H1 (cell line): ENCODE data around the gene CUBN. TPM values are rescaled to one million over a fixed set of nuclear protein-coding genes. Genes with fewer than 3 reads are reported as not detected.

Source experiments
- CTCF ChIA-PET: fragments of 300-600 bp; sonication (Branson Sonifier 250); formaldehyde crosslinking; loops from one replicate; lab custom pipeline; 2021; ENCODE audit not compliant: partially characterized antibody; lab: Charles Lee
- POLR2A ChIA-PET: fragments of 300-600 bp; sonication (Branson Sonifier 250); formaldehyde crosslinking; loops from one replicate; lab custom pipeline; 2021; ENCODE audit warnings: inconsistent platforms; ENCODE audit not compliant: partially characterized antibody; lab: Charles Lee
- DNase-seq, 2 experiments: peaks; one replicate each; pipeline versions ENCODE4 v3.0.0 to v3.0.0-alpha.2; 2010 to 2022; ENCODE audit warnings: low spot score in 2 of 2, low read depth in 1 of 2, mixed read lengths in 1 of 2
- FAIRE-seq: peaks from 2 replicates; lab custom pipeline; 2011; peaks lifted over from hg19 to GRCh38; lab: Jason Lieb, UNC
- H2AFZ ChIP-seq: 2 replicates; pipeline ENCODE4 v1.8.1; 2012; ENCODE audit warnings: low read length, inconsistent platforms
- H2AK5ac ChIP-seq: 2 replicates; pipeline ENCODE4 v1.6.1; 2013; ENCODE audit warnings: low read depth, low read length
- H2BK120ac ChIP-seq: replicated peaks from 2 replicates; pipeline ENCODE3; 2013; ENCODE audit warnings: low read depth, low read length, inconsistent platforms
- H2BK12ac ChIP-seq: 2 replicates; pipeline ENCODE4 v1.6.1; 2013; ENCODE audit warnings: low read depth, low read length
- H2BK15ac ChIP-seq: 2 replicates; pipeline ENCODE4 v1.6.1; 2013; ENCODE audit warnings: low read length
- H2BK20ac ChIP-seq: 2 replicates; pipeline ENCODE4 v1.6.1; 2013; ENCODE audit warnings: low read length
- H2BK5ac ChIP-seq: 2 replicates; pipeline ENCODE4 v1.6.1; 2013; ENCODE audit warnings: low read depth, low read length
- H3K14ac ChIP-seq: 2 replicates; pipeline ENCODE4 v1.6.1; 2013; ENCODE audit warnings: inconsistent platforms; ENCODE audit not compliant: insufficient read length
- H3K18ac ChIP-seq: 2 replicates; pipeline ENCODE4 v1.6.1; 2013; ENCODE audit warnings: low read length; ENCODE audit errors: extremely low read depth
- H3K23ac ChIP-seq: 2 replicates; pipeline ENCODE4 v1.6.1; 2013; ENCODE audit warnings: inconsistent platforms; ENCODE audit not compliant: insufficient read length
- H3K23me2 ChIP-seq: 2 replicates; pipeline ENCODE4 v1.6.1; 2013; ENCODE audit warnings: low read depth, low read length
- H3K27ac ChIP-seq: 2 replicates; pipeline ENCODE4 v1.6.1; 2011; ENCODE audit warnings: low read depth, low read length, inconsistent platforms
- H3K27me3 ChIP-seq, 4 experiments: replicated peaks in 1 of 4; 1 replicate in 1 of 4; 2 replicates in 3 of 4; pipeline versions ENCODE4 v1.6.1 to v1.8.1; 2011 to 2013; ENCODE audit warnings: low read length in 3 of 4, mild to moderate bottlenecking in 3 of 4, inconsistent platforms in 2 of 4, mixed read lengths in 2 of 4, moderate library complexity in 1 of 4; ENCODE audit not compliant: control insufficient read depth in 3 of 4, insufficient read depth in 3 of 4; ENCODE audit errors: extremely low read depth in 1 of 4
- H3K36me3 ChIP-seq, 4 experiments: 2 replicates each; pipeline versions ENCODE4 v1.6.1 to v1.8.1; 2011 to 2013; ENCODE audit warnings: mild to moderate bottlenecking in 4 of 4, low read length in 3 of 4, moderate library complexity in 2 of 4, control low read depth in 1 of 4, inconsistent platforms in 1 of 4; ENCODE audit not compliant: insufficient read depth in 4 of 4, control insufficient read depth in 2 of 4
- H3K4ac ChIP-seq: replicated peaks from 2 replicates; pipeline ENCODE3; 2013; ENCODE audit warnings: low read length, low read depth, mixed read lengths, inconsistent platforms; ENCODE audit not compliant: insufficient read length
- H3K4me1 ChIP-seq, 4 experiments: replicated peaks in 1 of 4; 1 replicate in 1 of 4; 2 replicates in 3 of 4; pipeline versions ENCODE4 v1.6.1 to v1.8.1; 2011 to 2013; ENCODE audit warnings: low read length in 3 of 4, inconsistent platforms in 2 of 4, mixed read lengths in 1 of 4; ENCODE audit not compliant: insufficient read depth in 4 of 4, control insufficient read depth in 3 of 4
- H3K4me2 ChIP-seq, 2 experiments: 2 replicates each; pipeline versions ENCODE4 v1.6.1 to v1.8.1; 2011 to 2013; ENCODE audit warnings: low read depth in 2 of 2, low read length in 2 of 2, control low read depth in 1 of 2, inconsistent platforms in 1 of 2, mild to moderate bottlenecking in 1 of 2; ENCODE audit not compliant: insufficient read depth in 1 of 2
- H3K4me3 ChIP-seq, 4 experiments: fragments of 200-600, 300-600 bp in 1 of 4; sonication (generic), shearing (Covaris generic), sonication (Bioruptor Twin) in 1 of 4; 2 replicates each; pipeline versions ENCODE4 v1.5.1 to v1.8.1; 2011 to 2016; ENCODE audit warnings: low read length in 4 of 4, low read depth in 3 of 4, control low read depth in 2 of 4, inconsistent platforms in 2 of 4, mild to moderate bottlenecking in 2 of 4, mixed read lengths in 1 of 4, moderate library complexity in 1 of 4; ENCODE audit not compliant: insufficient read depth in 2 of 4; ENCODE audit errors: extremely low read depth in 1 of 4
- H3K56ac ChIP-seq: replicated peaks from 2 replicates; pipeline ENCODE3; 2013; ENCODE audit warnings: low read depth, mild to moderate bottlenecking, mixed read lengths, low read length, inconsistent platforms; ENCODE audit not compliant: insufficient read length
- H3K79me1 ChIP-seq: 2 replicates; pipeline ENCODE4 v1.6.1; 2013; ENCODE audit warnings: low read depth, low read length, control low read depth
- H3K79me2 ChIP-seq, 2 experiments: 2 replicates each; pipeline versions ENCODE4 v1.6.1 to v1.8.1; 2012 to 2013; ENCODE audit warnings: low read length in 2 of 2, mild to moderate bottlenecking in 2 of 2, inconsistent platforms in 1 of 2; ENCODE audit not compliant: insufficient read depth in 2 of 2, control insufficient read depth in 1 of 2
- H3K9ac ChIP-seq, 4 experiments: replicated peaks in 1 of 4; 1 replicate in 1 of 4; 2 replicates in 3 of 4; pipeline versions ENCODE4 v1.6.1 to v1.8.1; 2011 to 2013; ENCODE audit warnings: low read depth in 3 of 4, low read length in 3 of 4, control low read depth in 2 of 4, mild to moderate bottlenecking in 2 of 4, moderate library complexity in 2 of 4, inconsistent platforms in 1 of 4; ENCODE audit errors: extremely low read depth in 1 of 4
- H3K9me3 ChIP-seq, 2 experiments: 2 replicates each; pipeline versions ENCODE4 v1.6.1 to v1.8.1; 2012 to 2013; ENCODE audit warnings: mild to moderate bottlenecking in 2 of 2, moderate library complexity in 2 of 2, control low read depth in 1 of 2, inconsistent platforms in 1 of 2, low read depth in 1 of 2, low read length in 1 of 2, mixed read lengths in 1 of 2; ENCODE audit not compliant: insufficient read depth in 2 of 2
- H4K20me1 ChIP-seq, 2 experiments: replicated peaks in 1 of 2; 2 replicates each; pipeline versions ENCODE3 to v1.8.1; 2011 to 2013; ENCODE audit warnings: inconsistent platforms in 2 of 2, low read length in 2 of 2, mild to moderate bottlenecking in 1 of 2; ENCODE audit not compliant: insufficient read depth in 2 of 2, control insufficient read depth in 1 of 2
- H4K5ac ChIP-seq: 2 replicates; pipeline ENCODE4 v1.6.1; 2013; ENCODE audit warnings: low read length, low read depth, mixed read lengths, inconsistent platforms; ENCODE audit not compliant: insufficient read length
- H4K8ac ChIP-seq: 2 replicates; pipeline ENCODE4 v1.8.0; 2013; ENCODE audit warnings: mild to moderate bottlenecking, moderate library complexity, low read length, inconsistent platforms; ENCODE audit not compliant: insufficient read depth; ENCODE audit errors: extremely low read depth
- H4K91ac ChIP-seq: replicated peaks from 2 replicates; pipeline ENCODE3; 2013; ENCODE audit warnings: low read length, mixed read lengths, inconsistent platforms; ENCODE audit not compliant: insufficient read length
- CBX8 ChIP-seq: fragments of 300-800, 300-1000 bp; sonication (generic); IDR thresholded peaks from 2 replicates; pipeline ENCODE4 v1.7.1; 2016; ENCODE audit warnings: low read depth, low read length, borderline replicate concordance
- CTBP2 ChIP-seq: IDR thresholded peaks from 2 replicates; pipeline ENCODE4 v1.7.0; 2011; ENCODE audit warnings: borderline replicate concordance, mild to moderate bottlenecking, moderate library complexity, mixed read lengths, low read length; ENCODE audit not compliant: insufficient read depth, insufficient read length
- HDAC6 ChIP-seq: IDR thresholded peaks from one replicate; pipeline ENCODE4 v1.7.1; 2012; ENCODE audit warnings: low read depth, mild to moderate bottlenecking, inconsistent platforms, low read length, moderate library complexity
- KDM1A ChIP-seq: fragments of 200-600, 300-600 bp; sonication (generic); IDR thresholded peaks from 2 replicates; pipeline ENCODE4 v1.7.1; 2016; ENCODE audit warnings: mild to moderate bottlenecking, low read length, borderline replicate concordance
- MAFK ChIP-seq: IDR thresholded peaks from 2 replicates; pipeline ENCODE4 v1.6.1; 2012; ENCODE audit warnings: low read depth, mild to moderate bottlenecking, improper control_type of control experiment, low read length
- RAD21 ChIP-seq, 2 experiments: IDR thresholded peaks in 1 of 2; conservative IDR thresholded peaks in 1 of 2; 2 replicates each; pipeline ENCODE4 v1.6.1; 2011; ENCODE audit warnings: low read depth in 2 of 2, low read length in 2 of 2, improper control_type of control experiment in 1 of 2, inconsistent platforms in 1 of 2, mild to moderate bottlenecking in 1 of 2, moderate library complexity in 1 of 2
- SIN3A ChIP-seq, 2 experiments: IDR thresholded peaks in 1 of 2; conservative IDR thresholded peaks in 1 of 2; 2 replicates each; pipeline ENCODE4 v1.6.1; 2011 to 2012; ENCODE audit warnings: low read length in 2 of 2, improper control_type of control experiment in 1 of 2, low read depth in 1 of 2, mild to moderate bottlenecking in 1 of 2
- SP2 ChIP-seq: IDR thresholded peaks from 2 replicates; pipeline ENCODE4 v1.6.1; 2012; ENCODE audit warnings: mild to moderate bottlenecking, low read length, inconsistent platforms
- TEAD4 ChIP-seq: IDR thresholded peaks from 2 replicates; pipeline ENCODE4 v1.6.1; 2012; ENCODE audit warnings: low read depth, low read length, inconsistent platforms, mixed read lengths
- ZNF274 ChIP-seq: IDR thresholded peaks from 2 replicates; pipeline ENCODE4 v1.7.0; 2012; ENCODE audit warnings: low read length, borderline replicate concordance; ENCODE audit errors: extremely low read depth
- polyA plus RNA-seq, 7 experiments: library from polyadenylated mRNA; depleted of rRNA in 3 of 7; stranded (reverse) in 5 of 7; unstranded in 2 of 7; fragments of >200 nt in 5 of 7; fragments of 200-250 nt in 2 of 7; gene quantifications; 1 replicate in 5 of 7; 2 replicates in 1 of 7; 4 replicates in 1 of 7; pipeline versions ENCODE4 v1.2.1 to v1.2.3, GENCODE V29; 2011 to 2013; ENCODE audit warnings: missing spikeins in 2 of 7, mixed read lengths in 2 of 7
- total RNA-seq: library from RNA; stranded (reverse); fragmentation: NEBNext Ultra II Directional; extraction: Animal tissue kit (Norgen Biotek cat#: 25700); gene quantifications from 2 replicates; pipeline ENCODE4 v1.2.1, GENCODE V29; 2021

CUBN gene
- total and polyA plus RNA-seq, 2 of the 8 experiments (the other 6 are each of a cell fraction or from before 2014, with no cell fraction given), result 0.04 to 0.08 TPM

DNA sequence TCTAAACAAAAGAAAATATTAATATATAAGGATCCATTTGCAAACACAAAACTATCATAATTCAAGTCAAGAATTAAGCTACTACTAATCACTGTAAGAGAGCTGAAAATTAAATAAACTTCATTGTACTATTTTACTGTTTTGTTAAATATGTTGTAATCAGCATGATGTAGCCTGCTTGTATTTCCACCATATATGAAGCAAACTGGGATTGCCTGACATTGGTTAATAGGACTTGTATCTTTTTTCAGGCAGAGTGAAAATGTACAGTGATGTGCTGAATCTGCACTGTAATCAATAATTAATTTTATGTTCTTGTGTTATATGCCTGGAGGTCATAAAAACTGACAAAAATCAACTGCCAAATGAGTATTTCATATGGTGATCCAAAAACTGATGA, 46.5 kb upstream of the CUBN start:
- Histone ChIP-seq H3K36me3 (peaks cover 0 to 5% (median 0%) of the 10 kb centered on the region in 4 experiments; a peak in 2 of 8 replicates), H3K14ac (no peak overlapping the region), H3K23ac (no peak overlapping the region), H3K79me2 (no peaks in the 10 kb centered on the region), H2BK5ac (no peak overlapping the region), H3K23me2 (no peaks in the 10 kb centered on the region; the same call in 1 of the 2 replicates), H3K79me1 (no peaks in the 10 kb centered on the region; the same call in 1 of the 2 replicates), H3K27ac (no peak overlapping the region), H4K91ac (no peak overlapping the region), H2AFZ (no peak overlapping the region), H3K4me1 (peaks cover 0 to 6% (median 0%) of the 10 kb centered on the region in 4 experiments; a peak in 2 of 7 replicates), H4K20me1 (no peaks in the 10 kb centered on the region), H3K4ac (no peak overlapping the region), H2BK15ac (no peak overlapping the region), H3K4me2 (no peak overlapping the region), H2BK12ac (no peak overlapping the region), H3K9me3 (no peaks in the 10 kb centered on the region), H2BK120ac (no peak overlapping the region), H3K56ac (no peak overlapping the region), H4K5ac (no peak overlapping the region), H3K9ac (no peak overlapping the region), H2AK5ac (no peak overlapping the region), H3K18ac (no peak overlapping the region), H3K27me3 (no peaks in the 10 kb centered on the region), H3K4me3 (no peak overlapping the region), H4K8ac (no peak overlapping the region), H2BK20ac (no peak overlapping the region)
- ChIA-PET POLR2A (no interaction called here), CTCF (no interaction called here)
- FAIRE-seq (no peak), DNase-seq (no peak)
- TF ChIP-seq ZNF274 (no peak), CBX8 (no peak), TEAD4 (no peak), KDM1A (no peak), HDAC6 (no peak), SP2 (no peak), MAFK (no peak), CTBP2 (no peak), SIN3A (conservative IDR thresholded peaks at IDR 0.05 in 1 of 2, IDR thresholded peaks at IDR 0.05 in 1 of 2; ENCODE audit: low read depth in 1 of 2, low read length in 2 of 2) (no peak), RAD21 (IDR thresholded peaks at IDR 0.05 in 1 of 2, conservative IDR thresholded peaks at IDR 0.05 in 1 of 2; ENCODE audit: low read depth in 2 of 2, low read length in 2 of 2) (no peak)
